HL-60 (cell line): Measurements from ENCODE around the gene DNAJC6.

ENCODE experiments used
- DNase-seq, 2 experiments: peaks; one replicate each; pipeline ENCODE4 v3.0.0-alpha.2; 2010 to 2020; ENCODE audit warnings: low read depth in 1 of 2, low spot score in 1 of 2
- H3K27ac ChIP-seq: fragments of 250-450 bp; sonication (Bioruptor Pico); replicated peaks from 2 replicates; pipeline ENCODE4 v1.5.1; 2020; ENCODE audit warnings: mild to moderate bottlenecking, moderate library complexity
- H3K27me3 ChIP-seq: fragments of 250-450 bp; sonication (Bioruptor Pico); 2 replicates; pipeline ENCODE4 v1.5.1; 2021; ENCODE audit warnings: mild to moderate bottlenecking, moderate library complexity; ENCODE audit not compliant: insufficient read depth, poor library complexity, severe bottlenecking
- H3K4me3 ChIP-seq: replicated peaks from 2 replicates; pipeline ENCODE4 v1.5.1; 2011; ENCODE audit warnings: mild to moderate bottlenecking, control low read depth, low read length; ENCODE audit not compliant: insufficient read depth
- GABPA ChIP-seq: IDR thresholded peaks from 2 replicates; pipeline ENCODE4 v1.6.1; 2012; ENCODE audit warnings: low read depth
- POLR2AphosphoS5 ChIP-seq: IDR thresholded peaks from 2 replicates; pipeline ENCODE4 v1.6.1; 2012; ENCODE audit warnings: low read depth
- SPI1 ChIP-seq: IDR thresholded peaks from 2 replicates; pipeline ENCODE4 v1.6.1; 2012; ENCODE audit warnings: low read depth, mild to moderate bottlenecking, borderline replicate concordance
- TF ChIP-seq, protein P1 (sequence below): IDR thresholded peaks from 2 replicates; pipeline ENCODE4 v1.6.1; 2012; ENCODE audit warnings: low read depth; ENCODE audit not compliant: insufficient replicate concordance
- TF ChIP-seq, protein P2 (sequence below): IDR thresholded peaks from one replicate; pipeline ENCODE4 v1.5.1; 2011; ENCODE audit warnings: low read length, control low read depth, inconsistent platforms; ENCODE audit not compliant: insufficient read depth

DNAJC6 gene

DNA sequence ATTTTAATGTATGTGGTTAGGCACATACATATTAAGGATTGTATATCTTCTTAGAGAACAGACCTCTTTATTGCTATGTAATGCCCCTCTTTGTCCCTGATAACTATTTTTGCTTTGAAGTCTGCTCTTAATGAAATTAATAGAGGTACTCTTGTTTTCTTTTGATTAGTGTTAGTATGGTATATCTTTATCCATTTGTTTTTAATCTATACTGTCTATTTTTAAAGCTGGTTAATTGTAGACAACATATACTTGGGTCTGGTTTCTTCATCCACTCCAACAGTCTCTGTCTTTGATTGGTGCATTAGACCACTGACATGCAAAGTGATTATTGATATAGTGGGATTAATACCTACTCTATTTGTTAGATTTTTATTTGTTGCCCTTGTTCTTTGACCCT, 147.1 kb downstream of the DNAJC6 start:
- DNase-seq, result no peak
- TF ChIP-seq, protein P1, sequence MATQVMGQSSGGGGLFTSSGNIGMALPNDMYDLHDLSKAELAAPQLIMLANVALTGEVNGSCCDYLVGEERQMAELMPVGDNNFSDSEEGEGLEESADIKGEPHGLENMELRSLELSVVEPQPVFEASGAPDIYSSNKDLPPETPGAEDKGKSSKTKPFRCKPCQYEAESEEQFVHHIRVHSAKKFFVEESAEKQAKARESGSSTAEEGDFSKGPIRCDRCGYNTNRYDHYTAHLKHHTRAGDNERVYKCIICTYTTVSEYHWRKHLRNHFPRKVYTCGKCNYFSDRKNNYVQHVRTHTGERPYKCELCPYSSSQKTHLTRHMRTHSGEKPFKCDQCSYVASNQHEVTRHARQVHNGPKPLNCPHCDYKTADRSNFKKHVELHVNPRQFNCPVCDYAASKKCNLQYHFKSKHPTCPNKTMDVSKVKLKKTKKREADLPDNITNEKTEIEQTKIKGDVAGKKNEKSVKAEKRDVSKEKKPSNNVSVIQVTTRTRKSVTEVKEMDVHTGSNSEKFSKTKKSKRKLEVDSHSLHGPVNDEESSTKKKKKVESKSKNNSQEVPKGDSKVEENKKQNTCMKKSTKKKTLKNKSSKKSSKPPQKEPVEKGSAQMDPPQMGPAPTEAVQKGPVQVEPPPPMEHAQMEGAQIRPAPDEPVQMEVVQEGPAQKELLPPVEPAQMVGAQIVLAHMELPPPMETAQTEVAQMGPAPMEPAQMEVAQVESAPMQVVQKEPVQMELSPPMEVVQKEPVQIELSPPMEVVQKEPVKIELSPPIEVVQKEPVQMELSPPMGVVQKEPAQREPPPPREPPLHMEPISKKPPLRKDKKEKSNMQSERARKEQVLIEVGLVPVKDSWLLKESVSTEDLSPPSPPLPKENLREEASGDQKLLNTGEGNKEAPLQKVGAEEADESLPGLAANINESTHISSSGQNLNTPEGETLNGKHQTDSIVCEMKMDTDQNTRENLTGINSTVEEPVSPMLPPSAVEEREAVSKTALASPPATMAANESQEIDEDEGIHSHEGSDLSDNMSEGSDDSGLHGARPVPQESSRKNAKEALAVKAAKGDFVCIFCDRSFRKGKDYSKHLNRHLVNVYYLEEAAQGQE, result no peak
- no peak for TF ChIP-seq GABPA
- TF ChIP-seq, protein P2, sequence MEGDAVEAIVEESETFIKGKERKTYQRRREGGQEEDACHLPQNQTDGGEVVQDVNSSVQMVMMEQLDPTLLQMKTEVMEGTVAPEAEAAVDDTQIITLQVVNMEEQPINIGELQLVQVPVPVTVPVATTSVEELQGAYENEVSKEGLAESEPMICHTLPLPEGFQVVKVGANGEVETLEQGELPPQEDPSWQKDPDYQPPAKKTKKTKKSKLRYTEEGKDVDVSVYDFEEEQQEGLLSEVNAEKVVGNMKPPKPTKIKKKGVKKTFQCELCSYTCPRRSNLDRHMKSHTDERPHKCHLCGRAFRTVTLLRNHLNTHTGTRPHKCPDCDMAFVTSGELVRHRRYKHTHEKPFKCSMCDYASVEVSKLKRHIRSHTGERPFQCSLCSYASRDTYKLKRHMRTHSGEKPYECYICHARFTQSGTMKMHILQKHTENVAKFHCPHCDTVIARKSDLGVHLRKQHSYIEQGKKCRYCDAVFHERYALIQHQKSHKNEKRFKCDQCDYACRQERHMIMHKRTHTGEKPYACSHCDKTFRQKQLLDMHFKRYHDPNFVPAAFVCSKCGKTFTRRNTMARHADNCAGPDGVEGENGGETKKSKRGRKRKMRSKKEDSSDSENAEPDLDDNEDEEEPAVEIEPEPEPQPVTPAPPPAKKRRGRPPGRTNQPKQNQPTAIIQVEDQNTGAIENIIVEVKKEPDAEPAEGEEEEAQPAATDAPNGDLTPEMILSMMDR, result no peak
- TF ChIP-seq SPI1, result no peak
- no peak for TF ChIP-seq POLR2AphosphoS5
- Histone ChIP-seq H3K27ac (no peak overlapping the region), H3K4me3 (no peak overlapping the region), H3K27me3 (no peaks in the 10 kb centered on the region)

DNA sequence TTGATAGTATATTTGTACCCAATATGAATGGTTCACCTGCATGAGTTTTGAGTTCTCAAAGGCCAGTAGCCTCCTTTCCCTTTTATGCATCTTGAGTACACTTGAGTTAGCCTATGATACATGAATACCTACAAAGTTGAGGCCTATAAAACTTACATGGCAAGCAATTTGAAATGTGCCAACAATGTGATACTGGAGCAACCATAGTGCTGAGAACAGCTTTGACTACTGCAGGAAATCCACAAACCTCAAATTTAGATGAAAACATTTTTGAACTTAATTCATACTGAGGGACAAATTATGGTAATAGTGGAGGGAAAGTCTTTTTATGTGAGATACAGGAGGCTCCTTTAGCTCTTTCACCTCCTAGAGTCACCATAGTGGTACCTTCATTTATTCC, 148.5 kb downstream of the DNAJC6 start:
- no peaks in the 10 kb centered on the region for H3K27me3 ChIP-seq
- TF ChIP-seq GABPA (no peak), POLR2AphosphoS5 (no peak), SPI1 (no peak)
- TF ChIP-seq, protein P2, result no peak
- TF ChIP-seq, protein P1, result no peak
- no peak overlapping the region for H3K27ac ChIP-seq
- no peak for DNase-seq
- H3K4me3 ChIP-seq, result no peak overlapping the region

DNA sequence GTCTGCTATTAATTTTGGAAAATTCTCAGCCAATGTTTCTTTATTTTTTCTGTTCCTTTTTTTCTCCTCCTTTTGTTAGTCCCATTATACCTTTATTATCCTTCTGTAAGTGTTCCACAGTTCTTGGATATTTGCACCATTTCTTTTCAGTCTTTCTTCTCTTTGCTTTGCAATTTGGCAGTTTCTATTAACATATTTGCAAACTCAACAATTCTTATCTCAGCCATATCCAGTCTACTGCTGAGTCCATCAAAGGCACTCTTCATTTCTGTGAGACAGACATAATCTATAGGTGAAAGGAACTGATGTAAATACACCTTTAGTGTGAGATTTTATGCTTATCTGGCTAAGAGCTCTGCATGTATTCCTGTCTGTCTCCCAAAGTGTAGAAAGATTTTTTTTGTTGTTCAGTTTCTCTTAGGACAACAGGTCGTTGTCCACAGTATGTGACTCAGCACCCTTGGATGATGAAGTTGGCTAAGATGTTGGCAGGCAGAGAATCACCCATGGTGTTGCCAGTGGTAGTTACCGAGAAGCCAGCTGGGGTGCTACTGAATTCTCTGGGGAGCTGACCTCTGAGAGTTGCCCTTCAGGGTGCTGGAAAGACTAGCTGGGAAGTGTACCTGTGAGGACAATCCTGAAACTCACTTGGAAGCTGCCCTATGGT, 149.5 kb downstream of the DNAJC6 start:
- no peak for DNase-seq
- TF ChIP-seq GABPA (no peak), SPI1 (no peak), POLR2AphosphoS5 (no peak)
- TF ChIP-seq, protein P1, result no peak
- TF ChIP-seq, protein P2, result no peak
- no peaks in the 10 kb centered on the region for H3K27me3 ChIP-seq
- H3K27ac ChIP-seq, result no peak overlapping the region
- no peak overlapping the region for H3K4me3 ChIP-seq
